GM12864 (cell line): ENCODE data around the gene SEMA4C.

ENCODE experiments used
- DNase-seq: peaks from one replicate; pipeline ENCODE4 v3.0.0-alpha.2; 2011; ENCODE audit warnings: low read depth
- H3K4me3 ChIP-seq: 2 replicates; pipeline ENCODE4 v1.5.1; 2011; ENCODE audit warnings: mild to moderate bottlenecking, low read depth, low read length, control low read depth
- CTCF ChIP-seq: IDR thresholded peaks from 2 replicates; pipeline ENCODE4 v1.5.1; 2011; ENCODE audit warnings: low read depth, mild to moderate bottlenecking, moderate library complexity, low read length, control low read depth, inconsistent platforms; ENCODE audit errors: missing control alignments

SEMA4C gene

GRCh38 chr2:96823198-96823597 lies 46.7 kb downstream of the SEMA4C start:
- H3K4me3 ChIP-seq = no peak overlapping the region
- DNase-seq = no peak
- no peak for TF ChIP-seq CTCF

DNA sequence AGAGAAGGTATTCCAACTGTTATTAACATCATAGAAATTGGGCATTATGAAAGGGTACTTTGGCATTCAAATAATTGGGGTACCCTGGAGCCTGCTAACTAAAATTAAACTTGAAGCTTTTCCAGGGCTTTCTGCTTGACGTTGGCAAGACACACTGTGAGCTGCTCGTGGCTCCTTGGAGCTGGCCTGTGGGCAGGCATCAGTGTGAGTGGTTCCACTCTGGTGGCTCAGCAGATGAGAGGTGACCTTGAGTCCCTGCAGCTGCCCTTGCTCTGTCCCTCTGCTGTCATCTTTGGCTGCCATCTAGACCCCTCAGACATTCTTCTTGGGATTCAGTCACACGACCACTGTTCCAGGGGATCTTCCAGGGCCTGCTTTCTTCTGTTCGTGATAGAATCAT lies 47.1 kb downstream of the SEMA4C start:
- no peak for TF ChIP-seq CTCF
- no peak for DNase-seq
- H3K4me3 ChIP-seq = no peak overlapping the region

- no peak for TF ChIP-seq CTCF
Measured at GRCh38 chr2:96821113-96821675, 48.7 kb downstream of the SEMA4C start.

DNA sequence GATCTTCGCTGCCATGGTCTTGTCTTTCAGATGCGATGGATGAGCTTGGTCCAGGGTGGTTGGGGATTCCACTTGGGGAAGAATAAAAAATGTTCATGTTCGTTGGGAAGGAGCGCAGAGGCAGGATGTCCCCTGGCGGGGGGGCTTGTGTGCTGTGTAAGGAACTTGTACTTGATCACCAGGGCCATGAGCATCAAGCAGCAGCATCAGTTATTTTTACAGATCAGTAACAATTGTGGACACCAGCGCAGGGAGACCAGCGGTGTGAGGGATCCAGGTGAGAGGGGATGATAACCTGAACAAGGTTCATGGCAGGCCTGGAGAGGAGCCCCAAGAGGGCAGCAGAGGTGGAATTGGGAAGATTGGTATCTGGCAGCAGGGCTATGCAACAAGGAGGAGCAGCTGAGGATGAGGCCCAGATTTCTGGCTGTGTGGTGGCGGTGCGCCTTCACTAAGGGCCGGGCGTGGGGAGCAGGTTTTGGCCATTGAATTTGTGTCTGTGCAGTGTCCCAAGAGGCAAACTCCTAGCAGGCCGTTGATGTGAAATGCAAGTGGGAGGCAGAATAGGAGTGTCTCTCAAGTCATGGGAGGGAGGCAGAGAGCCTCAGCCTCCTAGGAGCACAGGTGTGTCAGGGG lies 49.9 kb downstream of the SEMA4C start:
- no peak for DNase-seq
- no peak for TF ChIP-seq CTCF
- no peak overlapping the region for H3K4me3 ChIP-seq

More at GRCh38 chr2:96821113-96821675, 48.7 kb downstream of the SEMA4C start:
- no peak for DNase-seq
- no peak overlapping the region for H3K4me3 ChIP-seq

- no peak for TF ChIP-seq CTCF
- DNase-seq = no peak
- H3K4me3 ChIP-seq = no peak overlapping the region
Measured at GRCh38 chr2:96819128-96819875, 50.6 kb downstream of the SEMA4C start.

DNA sequence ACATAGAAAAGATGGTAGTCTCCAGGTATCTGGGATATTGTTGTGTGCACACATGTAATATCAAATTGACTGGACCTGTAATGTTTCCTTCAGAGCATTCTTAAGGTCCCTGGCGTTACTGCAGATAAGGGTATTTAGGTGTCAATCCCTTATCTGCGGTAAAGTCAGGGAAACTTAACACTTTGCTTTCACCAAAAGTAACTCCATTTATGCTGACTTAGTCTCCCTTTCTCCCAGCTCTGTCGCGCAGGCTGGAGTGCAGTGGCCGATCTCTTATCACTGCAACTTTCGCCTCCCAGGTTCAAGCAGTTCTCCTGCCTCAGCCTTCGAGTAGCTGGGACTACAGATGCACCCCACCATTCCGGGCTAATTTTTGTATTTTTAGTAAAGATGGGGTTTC lies 52.0 kb downstream of the SEMA4C start:
- no peak for DNase-seq
- no peak for TF ChIP-seq CTCF
- no peak overlapping the region; the same call in 1 of the 2 replicates for H3K4me3 ChIP-seq
